Embryonic facial prominence (tissue), 1 donor: ENCODE results near the gene STARD8.
"Not testable (repeated sequence)": the region's sequence is repeated elsewhere in the genome, so short reads cannot be mapped to it uniquely, and the experiment has no call there.

Source experiments
- DNase-seq: peaks from one replicate; pipeline ENCODE4 v3.0.0-alpha.2; 2016; ENCODE audit errors: extremely low spot score

The STARD8 gene

GRCh38 chrX:68656473-68656872 is 9.0 kb downstream of the STARD8 start:
- DNase-seq, result not testable (repeated sequence)

- DNase-seq, result no peak
These were observed 11.1 kb downstream of the STARD8 start for GRCh38 chrX:68658530-68658929.

GRCh38 chrX:68659385-68659784 is 11.9 kb downstream of the STARD8 start:
- no peak for DNase-seq

- no peak for DNase-seq
These were observed 12.3 kb downstream of the STARD8 start for GRCh38 chrX:68659786-68660185.

GRCh38 chrX:68660746-68661145 is 13.3 kb downstream of the STARD8 start:
- DNase-seq, result no peak

GRCh38 chrX:68665502-68665901 is 18.0 kb downstream of the STARD8 start:
- no peak for DNase-seq

- no peak for DNase-seq
These were observed 19.1 kb downstream of the STARD8 start for GRCh38 chrX:68666580-68666979.

DNA sequence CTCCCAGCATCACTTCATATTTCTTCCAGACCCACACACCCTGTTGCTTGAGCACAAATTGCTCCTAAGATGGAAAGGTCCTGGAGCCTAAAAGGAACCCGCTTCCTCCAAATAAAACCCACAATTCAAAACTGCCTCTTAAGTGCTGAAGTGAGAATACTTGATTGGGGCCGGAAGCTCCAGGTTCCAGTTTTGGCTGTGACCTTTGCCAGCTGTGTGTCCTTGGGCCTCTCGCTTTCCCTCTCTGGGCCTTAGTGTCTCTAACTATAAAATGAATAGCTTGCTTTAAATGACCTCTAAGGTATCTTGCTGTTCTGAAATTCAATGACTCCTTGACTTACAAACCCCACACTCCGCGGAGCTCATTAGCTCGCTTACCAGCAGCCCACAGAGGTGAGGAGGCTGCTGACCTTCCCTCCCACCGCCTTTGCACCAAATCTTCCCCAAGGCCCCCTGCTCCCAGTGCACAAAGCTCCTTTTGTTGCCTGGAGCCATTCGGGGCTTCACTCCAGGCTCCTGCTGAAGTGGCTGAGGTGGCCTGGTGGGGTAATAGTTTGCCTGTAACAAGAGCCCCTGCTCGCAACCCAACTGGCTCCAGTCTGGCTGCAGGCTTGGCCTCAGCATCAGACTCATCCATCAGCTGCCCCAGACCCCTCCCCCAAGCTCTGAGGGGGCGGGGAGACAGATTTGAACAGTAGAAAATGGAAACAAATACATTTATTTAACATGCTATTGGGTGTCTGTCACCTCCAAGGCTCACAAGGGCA is 21.8 kb downstream of the STARD8 start:
- no peak for DNase-seq

DNA sequence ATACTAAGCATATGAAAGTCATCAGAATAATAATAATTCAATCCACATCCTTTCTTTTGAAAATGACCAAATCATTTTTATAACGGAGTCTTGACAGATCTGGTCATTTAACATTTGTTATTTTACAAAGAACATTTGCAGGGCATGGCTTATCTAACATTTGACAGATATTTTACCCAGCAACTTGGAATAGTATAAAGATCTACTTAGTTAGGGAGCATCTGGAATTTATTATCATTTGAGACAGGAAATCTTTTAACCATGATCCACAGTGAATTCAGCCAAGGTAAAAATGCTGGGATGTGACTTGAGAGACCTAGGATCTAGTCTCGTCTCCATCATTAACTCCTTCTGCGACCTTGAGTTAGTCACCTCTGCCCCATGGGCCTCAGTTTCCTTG is 22.4 kb downstream of the STARD8 start:
- DNase-seq, result no peak

GRCh38 chrX:68671221-68671620 is 23.8 kb downstream of the STARD8 start:
- no peak for DNase-seq

DNA sequence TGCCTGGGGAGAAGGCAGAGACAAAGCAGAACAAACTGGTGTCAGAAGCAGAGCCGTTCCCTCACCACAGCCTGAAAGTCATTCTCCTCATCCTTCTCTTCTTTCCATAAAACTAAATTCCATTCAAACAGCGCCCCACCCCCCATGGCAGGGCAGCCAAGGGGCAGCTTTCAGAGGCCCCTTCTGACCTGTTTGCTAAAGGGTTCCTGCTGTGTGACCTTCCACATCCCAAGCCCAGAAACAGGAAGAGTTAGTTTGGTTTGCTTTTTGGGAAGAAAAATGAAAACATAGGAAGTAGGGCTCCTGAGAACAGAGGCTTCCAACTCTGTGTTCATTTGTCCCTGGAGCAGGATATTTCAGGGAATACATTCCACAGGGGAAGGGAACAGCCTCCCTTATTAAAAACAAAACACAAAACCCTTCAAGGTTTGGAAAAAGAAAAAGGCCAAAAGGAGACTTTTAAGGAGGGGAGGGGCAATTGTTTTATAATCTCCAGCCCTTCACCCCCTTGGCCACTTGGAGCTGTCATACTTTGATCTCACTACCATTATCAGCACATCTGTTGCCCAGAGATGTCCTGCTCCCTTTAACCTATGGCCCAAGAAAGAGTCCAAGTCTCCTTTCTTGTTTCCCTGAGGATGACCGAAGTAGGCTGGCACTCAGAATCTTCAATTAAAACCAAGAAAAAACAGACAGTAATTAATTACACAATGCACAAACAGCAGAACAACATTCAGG is 25.3 kb downstream of the STARD8 start:
- DNase-seq, result no peak

DNA sequence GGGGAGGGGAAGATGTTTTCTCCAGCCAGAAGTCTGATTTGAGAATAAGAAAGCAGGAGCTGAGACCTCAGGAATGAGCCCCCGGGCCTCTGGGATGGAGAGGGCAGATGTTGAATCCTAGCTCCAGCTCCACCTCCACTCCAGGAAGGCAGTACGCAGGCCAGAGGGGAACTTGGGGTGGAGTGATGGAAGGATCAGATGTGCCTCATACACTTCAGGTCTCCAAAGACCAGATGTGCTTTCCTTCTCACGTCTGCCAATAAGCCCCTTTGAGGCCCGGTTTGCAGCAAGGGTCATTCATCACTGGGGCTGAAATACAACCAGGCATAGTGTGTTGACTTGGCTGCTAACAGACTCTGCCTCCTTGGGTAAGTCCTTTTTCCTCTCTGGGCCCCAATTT is 28.1 kb downstream of the STARD8 start:
- no peak for DNase-seq

GRCh38 chrX:68676335-68676734 is 28.9 kb downstream of the STARD8 start:
- DNase-seq, result no peak

DNA sequence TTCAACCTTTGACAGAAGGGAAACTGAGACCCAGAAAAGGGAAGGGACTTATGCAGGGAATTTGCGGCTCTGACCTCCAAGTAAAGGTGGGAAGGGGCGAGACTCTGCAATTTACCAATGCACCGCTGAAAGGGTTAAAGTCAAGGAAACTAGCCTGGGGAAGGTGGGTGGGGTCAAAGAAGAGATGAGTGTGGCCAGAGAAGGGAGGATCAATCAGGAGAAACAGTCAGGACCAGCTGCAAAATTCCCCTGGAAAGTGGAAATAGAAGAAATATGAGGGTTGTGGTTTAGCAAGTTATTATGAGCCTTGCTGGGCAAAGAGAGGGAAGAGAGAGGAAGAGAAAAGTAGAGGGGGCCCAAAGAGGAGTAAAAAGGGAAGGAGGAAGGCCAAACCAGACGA is 30.5 kb downstream of the STARD8 start:
- no peak for DNase-seq

DNA sequence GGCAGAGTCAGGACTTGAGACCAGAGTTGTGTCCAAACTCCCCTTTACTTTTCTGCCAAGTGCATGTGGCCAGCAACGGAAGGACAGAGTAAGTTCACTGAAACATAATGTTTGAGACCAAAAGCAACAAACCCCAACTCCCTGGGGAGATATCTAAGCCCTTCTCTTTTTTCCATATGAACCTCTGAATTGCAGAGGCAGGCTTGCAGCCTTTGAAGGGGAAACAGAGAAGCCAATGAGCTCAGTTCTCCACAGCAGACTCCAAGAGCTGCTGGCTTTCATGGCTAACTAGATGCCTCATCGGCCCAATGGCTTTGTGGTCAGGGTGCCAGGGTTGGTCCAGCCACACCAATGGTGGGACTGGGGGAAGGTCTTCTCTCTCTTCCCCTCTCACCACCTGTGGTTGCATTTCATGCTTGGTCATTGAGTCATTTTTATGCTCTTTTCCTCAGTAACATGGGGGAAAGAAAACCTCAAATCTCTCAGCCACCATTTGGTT is 34.0 kb downstream of the STARD8 start:
- DNase-seq, result no peak

- no peak for DNase-seq
These were observed 35.3 kb downstream of the STARD8 start for GRCh38 chrX:68682790-68683189.

DNA sequence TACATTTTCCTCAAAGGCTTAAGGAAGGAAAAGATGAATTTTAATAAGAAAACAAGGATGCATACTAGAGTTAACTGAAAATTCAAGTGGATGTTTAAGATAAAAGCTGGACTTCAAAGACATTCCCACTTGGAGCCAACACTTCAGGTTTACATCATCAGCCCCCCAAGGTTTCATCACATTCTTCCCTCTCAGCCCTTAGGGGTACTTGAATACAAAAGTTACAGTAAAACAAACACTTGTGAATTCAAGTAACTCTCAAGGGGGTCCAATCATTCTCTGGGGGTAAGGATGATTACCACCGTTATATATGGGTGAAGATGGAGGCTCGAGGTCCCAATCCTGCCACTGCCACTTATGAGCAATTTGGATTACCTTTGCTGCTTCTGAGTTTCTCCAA is 36.1 kb downstream of the STARD8 start:
- no peak for DNase-seq

- no peak for DNase-seq
These were observed 36.9 kb downstream of the STARD8 start for GRCh38 chrX:68684291-68684918.

- no peak for DNase-seq
These were observed 37.4 kb downstream of the STARD8 start for GRCh38 chrX:68684919-68685304.

DNA sequence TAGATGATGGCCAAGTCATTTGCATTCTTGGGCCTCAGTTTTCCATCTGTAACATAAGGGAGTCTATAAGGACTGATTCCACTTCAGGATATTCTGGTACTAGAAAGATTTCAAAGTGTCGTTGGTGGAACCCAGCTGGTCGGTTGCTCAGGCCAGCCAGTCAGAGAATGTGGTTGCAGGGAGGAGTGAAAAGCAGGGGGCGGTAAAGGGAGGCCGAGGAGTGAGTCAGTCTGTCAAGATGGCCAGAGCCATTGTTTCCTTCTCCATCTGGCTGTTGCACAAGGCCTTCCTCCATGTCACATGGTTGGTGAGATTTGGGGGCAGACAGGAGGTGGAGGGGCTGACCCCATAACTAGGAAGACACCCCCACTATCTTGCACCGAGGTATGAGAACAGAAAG is 38.2 kb downstream of the STARD8 start:
- DNase-seq, result no peak

DNA sequence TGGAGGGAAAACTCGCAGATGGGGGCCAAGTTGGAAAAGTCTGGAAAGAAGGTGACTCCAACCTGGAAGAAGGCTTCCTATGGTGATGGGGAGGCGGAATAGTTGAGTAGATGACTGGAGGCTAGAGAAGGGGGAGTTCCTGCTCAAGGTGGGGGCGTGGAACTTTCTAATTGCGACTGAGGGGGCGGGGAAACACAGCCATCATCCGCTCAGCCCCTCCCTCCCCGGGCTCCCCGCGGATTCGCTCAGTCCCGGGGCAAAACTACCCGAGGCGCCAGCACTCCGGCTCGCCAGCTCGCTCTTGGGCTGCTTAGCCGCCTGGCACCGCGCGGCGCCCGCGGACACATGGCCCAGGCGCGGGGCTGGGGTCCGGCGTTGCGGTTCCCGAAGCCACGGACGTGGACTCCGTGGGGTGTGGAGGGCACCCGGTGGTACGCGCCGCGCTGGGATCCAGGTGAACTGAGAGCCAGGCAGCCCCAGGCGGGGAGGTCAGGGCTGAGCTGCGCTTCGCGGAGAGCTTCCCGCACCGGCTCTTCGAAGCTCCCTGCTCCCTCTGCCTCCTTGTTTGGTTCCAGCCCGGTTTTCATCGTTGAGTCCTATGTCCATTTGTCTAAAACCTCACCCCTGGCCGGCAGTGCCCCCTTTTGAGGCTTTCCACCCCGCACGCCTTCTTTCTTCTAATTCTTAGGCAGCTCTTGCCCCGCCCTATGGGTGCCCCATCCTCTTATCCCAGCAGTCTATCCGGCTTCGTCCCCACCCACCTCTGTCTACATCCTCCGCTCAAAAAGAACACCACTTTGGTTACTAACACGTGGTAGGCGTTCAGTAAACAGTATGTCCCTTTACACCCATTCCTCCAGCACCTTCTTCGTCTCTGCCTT is 38.9 kb downstream of the STARD8 start:
- DNase-seq, result no peak

GRCh38 chrX:68688931-68689330 is 41.5 kb downstream of the STARD8 start:
- DNase-seq, result not testable (repeated sequence)
